Spleen (tissue), 7 donors: ENCODE results near the gene CCDC141.

Experiments used
- CTCF ChIP-seq, 11 experiments: fragments of 200-600 bp in 7 of 11; fragments of 450-650 bp in 4 of 11; sonication (generic) in 4 of 11; IDR thresholded peaks in 8 of 11; conservative IDR thresholded peaks in 3 of 11; 1 replicate in 7 of 11; 2 replicates in 4 of 11; pipeline versions ENCODE4 v1.4.0 to v1.8.0; 2016 to 2021; ENCODE audit warnings: antibody characterized with exemption in 11 of 11, inconsistent platforms in 4 of 11, mild to moderate bottlenecking in 1 of 11
- POLR2AphosphoS5 ChIP-seq, 3 donors: sonication (generic); formaldehyde crosslinking; IDR thresholded peaks; one replicate each; pipeline ENCODE4 v1.5.1; 2017; ENCODE audit warnings: antibody characterized with exemption in 3 of 3
- donor health status: DM: no; HTN: no; CAD: no; lungs with moderate emphysema.
- donor health status: DM: no; HTN: no; CAD: no.
- donor health status: DM: no; HTN: no; CAD: no.

- no peak for TF ChIP-seq CTCF (IDR thresholded peaks at IDR 0.05 in 8 of 11, conservative IDR thresholded peaks at IDR 0.05 in 3 of 11)
- TF ChIP-seq POLR2AphosphoS5 (IDR thresholded peaks at IDR 0.05): no peak
These were observed 73.6 kb downstream of the CCDC141 start for GRCh38 chr2:178976351-178976750.
